ENCODE measurements around the gene EXOG.

DNA sequence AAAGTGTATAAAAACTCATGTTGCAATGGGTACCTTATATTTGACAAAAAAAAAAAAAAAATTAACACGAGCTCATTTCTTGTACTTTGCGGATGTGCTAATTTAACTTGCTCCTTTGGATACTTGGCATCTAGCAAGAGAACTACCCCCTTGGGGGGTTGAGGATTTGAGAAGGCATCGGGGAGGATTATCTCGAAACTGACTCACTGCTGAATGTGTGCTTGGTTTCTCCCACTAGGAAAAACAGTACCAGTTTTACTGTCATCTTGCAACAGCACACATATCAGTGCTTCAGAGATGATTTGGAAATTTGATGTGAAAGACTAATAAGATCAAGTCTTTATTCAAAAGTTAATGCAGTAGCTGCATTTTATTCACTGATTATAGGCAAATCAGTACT lies 891 bp downstream of the EXOG start:
- TF ChIP-seq, protein P1, sequence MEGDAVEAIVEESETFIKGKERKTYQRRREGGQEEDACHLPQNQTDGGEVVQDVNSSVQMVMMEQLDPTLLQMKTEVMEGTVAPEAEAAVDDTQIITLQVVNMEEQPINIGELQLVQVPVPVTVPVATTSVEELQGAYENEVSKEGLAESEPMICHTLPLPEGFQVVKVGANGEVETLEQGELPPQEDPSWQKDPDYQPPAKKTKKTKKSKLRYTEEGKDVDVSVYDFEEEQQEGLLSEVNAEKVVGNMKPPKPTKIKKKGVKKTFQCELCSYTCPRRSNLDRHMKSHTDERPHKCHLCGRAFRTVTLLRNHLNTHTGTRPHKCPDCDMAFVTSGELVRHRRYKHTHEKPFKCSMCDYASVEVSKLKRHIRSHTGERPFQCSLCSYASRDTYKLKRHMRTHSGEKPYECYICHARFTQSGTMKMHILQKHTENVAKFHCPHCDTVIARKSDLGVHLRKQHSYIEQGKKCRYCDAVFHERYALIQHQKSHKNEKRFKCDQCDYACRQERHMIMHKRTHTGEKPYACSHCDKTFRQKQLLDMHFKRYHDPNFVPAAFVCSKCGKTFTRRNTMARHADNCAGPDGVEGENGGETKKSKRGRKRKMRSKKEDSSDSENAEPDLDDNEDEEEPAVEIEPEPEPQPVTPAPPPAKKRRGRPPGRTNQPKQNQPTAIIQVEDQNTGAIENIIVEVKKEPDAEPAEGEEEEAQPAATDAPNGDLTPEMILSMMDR (IDR thresholded peaks at IDR 0.05 in 8 of 11, conservative IDR thresholded peaks at IDR 0.05 in 3 of 11): no peak
- no peak for TF ChIP-seq POLR2A (IDR thresholded peaks at IDR 0.05)

Data from spleen (tissue), 7 donors.